Caco-2 (cell line): ENCODE results near the gene SERPINE1. TPM values are rescaled to one million over a fixed set of nuclear protein-coding genes. Genes with fewer than 3 reads are reported as not detected.
A peak's percentile ranks its signal among the peaks of the same experiment; 100 is the strongest.

Source experiments
- BruUV-seq: library from RNA; stranded (reverse); fragments of 400-500 nt; replicated peaks from 2 replicates; lab custom pipeline; 2021; lab: Mats Ljungman, UMichigan
- CTCF ChIA-PET: fragments of 300-600 bp; sonication (Branson Sonifier 250); formaldehyde crosslinking; loops from one replicate; lab custom pipeline; 2022; ENCODE audit warnings: antibody characterized with exemption; lab: Charles Lee
- POLR2A ChIA-PET: fragments of 300-600 bp; sonication (Branson Sonifier 250); formaldehyde crosslinking; loops from one replicate; lab custom pipeline; 2022; ENCODE audit warnings: antibody characterized with exemption; lab: Charles Lee
- DNase-seq, 2 experiments: peaks; one replicate each; pipeline versions ENCODE4 v3.0.0 to v3.0.0-alpha.2; 2020 to 2022
- H3K27me3 ChIP-seq: replicated peaks from 2 replicates; pipeline ENCODE4 v1.6.0; 2011; ENCODE audit warnings: low read length; ENCODE audit not compliant: control insufficient read depth, insufficient read depth
- H3K36me3 ChIP-seq: 2 replicates; pipeline ENCODE4 v1.5.1; 2011; ENCODE audit warnings: low read length; ENCODE audit not compliant: control insufficient read depth, insufficient read depth
- H3K4me1 ChIP-seq: fragments of 250-450 bp; sonication (Bioruptor Pico); 2 replicates; pipeline ENCODE4 v1.5.1; 2020; ENCODE audit warnings: mild to moderate bottlenecking
- H3K4me3 ChIP-seq: 2 replicates; pipeline ENCODE4 v1.5.1; 2011; ENCODE audit warnings: low read depth, mild to moderate bottlenecking, control low read depth, low read length
- H3K9me3 ChIP-seq: fragments of 250-450 bp; sonication (Bioruptor Pico); 2 replicates; pipeline ENCODE4 v1.5.1; 2020; ENCODE audit warnings: mild to moderate bottlenecking, moderate library complexity
- H3K27ac Mint-ChIP-seq: one replicate; pipeline ENCODE4 v1.8.0; 2022; ENCODE audit warnings: mixed read lengths; ENCODE audit not compliant: unreplicated experiment
- H3K27me3 Mint-ChIP-seq: one replicate; pipeline ENCODE4 v1.8.0; 2022; ENCODE audit warnings: mixed read lengths; ENCODE audit not compliant: insufficient read depth, unreplicated experiment
- H3K36me3 Mint-ChIP-seq: one replicate; pipeline ENCODE4 v1.8.0; 2022; ENCODE audit warnings: mild to moderate bottlenecking, mixed read lengths; ENCODE audit not compliant: insufficient read depth, unreplicated experiment
- H3K4me1 Mint-ChIP-seq: one replicate; pipeline ENCODE4 v1.8.0; 2022; ENCODE audit warnings: low read depth, mixed read lengths; ENCODE audit not compliant: unreplicated experiment
- H3K4me3 Mint-ChIP-seq: one replicate; pipeline ENCODE4 v1.8.0; 2022; ENCODE audit warnings: mild to moderate bottlenecking, moderate library complexity, mixed read lengths; ENCODE audit not compliant: unreplicated experiment
- H3K9me3 Mint-ChIP-seq: one replicate; pipeline ENCODE4 v1.8.0; 2022; ENCODE audit warnings: mixed read lengths; ENCODE audit not compliant: unreplicated experiment
- CTCF ChIP-seq, 2 experiments: fragments of 200-600 bp in 1 of 2; IDR thresholded peaks; 1 replicate in 1 of 2; 2 replicates in 1 of 2; pipeline versions ENCODE4 v1.5.1 to v1.8.0; 2011 to 2022; ENCODE audit warnings: antibody characterized with exemption in 1 of 2, control low read depth in 1 of 2, inconsistent platforms in 1 of 2, low read depth in 1 of 2, low read length in 1 of 2, mild to moderate bottlenecking in 1 of 2, moderate library complexity in 1 of 2; ENCODE audit not compliant: insufficient read depth in 1 of 2, severe bottlenecking in 1 of 2, unreplicated experiment in 1 of 2
- intact Hi-C: fragments of 100-400 bp; cut with micrococcal nuclease; formaldehyde crosslinking; loops from one replicate; pipeline ENCODE4 v1.10.0; 2022; ENCODE audit not compliant: unreplicated experiment
- total RNA-seq: library from RNA; stranded (reverse); gene quantifications from 2 replicates; pipeline ENCODE4 v1.2.3, GENCODE V29; 2022

The SERPINE1 gene
- total RNA-seq, 1 experiment from 2014 or later = 0.25 TPM

GRCh38 chr7:101165958-101166647 is 39.2 kb downstream of the SERPINE1 start:
- Histone ChIP-seq H3K36me3 (no peaks in the 10 kb centered on the region), H3K27me3 (peaks cover 2% of the 10 kb centered on the region), H3K4me3 (peak overlapping the region; percentile 11), H3K9me3 (no peaks in the 10 kb centered on the region), H3K4me1 (peaks cover 39% of the 10 kb centered on the region)
- Mint-ChIP-seq H3K36me3 (peaks cover 21% of the 10 kb centered on the region), H3K9me3 (no peaks in the 10 kb centered on the region), H3K4me3 (peak overlapping the region; percentile 74), H3K4me1 (peaks cover 33% of the 10 kb centered on the region), H3K27me3 (peaks cover 40% of the 10 kb centered on the region), H3K27ac (no peak overlapping the region)
- intact Hi-C loops = no loop called here
- DNase-seq = no peak
- no TSS peak for BruUV-seq
- POLR2A ChIA-PET = interaction anchor here (0.7 to 1.2 kb wide), 3 partner anchors 22 to 52 kb away, joined by 3 to 13 read pairs (median 3); partner anchors contain the start of gene ZNHIT1
- CTCF ChIA-PET = interaction anchor here (1.0 to 2.4 kb wide), 4 partner anchors 16 to 277 kb away, joined by 5 to 26 read pairs (median 13); partner anchors contain the start of gene UFSP1
- no peak for TF ChIP-seq CTCF (IDR thresholded peaks at IDR 0.05; ENCODE audit: insufficient read depth in 1 of 2, low read depth in 1 of 2, low read length in 1 of 2, severe bottlenecking in 1 of 2, unreplicated experiment in 1 of 2)

- TF ChIP-seq CTCF (IDR thresholded peaks at IDR 0.05; ENCODE audit: insufficient read depth in 1 of 2, low read depth in 1 of 2, low read length in 1 of 2, severe bottlenecking in 1 of 2, unreplicated experiment in 1 of 2) = no peak
- ChIA-PET POLR2A (no interaction called here), CTCF (no interaction called here)
- H3K36me3 Mint-ChIP-seq = peaks cover 21% of the 10 kb centered on the region
- Histone ChIP-seq H3K4me1 (peaks cover 34% of the 10 kb centered on the region), H3K36me3 (no peaks in the 10 kb centered on the region), H3K9me3 (no peaks in the 10 kb centered on the region), H3K4me3 (no peak overlapping the region), H3K27me3 (peaks cover 5% of the 10 kb centered on the region)
- H3K4me1 Mint-ChIP-seq = peaks cover 38% of the 10 kb centered on the region
- no peak overlapping the region for H3K27ac Mint-ChIP-seq
- DNase-seq = no peak
- intact Hi-C loops = no loop called here
- H3K9me3 Mint-ChIP-seq = no peaks in the 10 kb centered on the region
- BruUV-seq = no TSS peak
- peak overlapping the region; percentile 48 for H3K4me3 Mint-ChIP-seq
- peaks cover 45% of the 10 kb centered on the region for H3K27me3 Mint-ChIP-seq
Observed at GRCh38 chr7:101166648-101166908, 39.7 kb downstream of the SERPINE1 start.

GRCh38 chr7:101166909-101167644 is 40.2 kb downstream of the SERPINE1 start:
- no peaks in the 10 kb centered on the region for H3K9me3 ChIP-seq
- Mint-ChIP-seq H3K9me3 (no peaks in the 10 kb centered on the region), H3K4me1 (peaks cover 41% of the 10 kb centered on the region), H3K4me3 (peak overlapping the region; percentile 48), H3K27ac (no peak overlapping the region), H3K27me3 (peaks cover 48% of the 10 kb centered on the region), H3K36me3 (peaks cover 21% of the 10 kb centered on the region)
- intact Hi-C loops = no loop called here
- H3K4me3 ChIP-seq = no peak overlapping the region
- DNase-seq = no peak
- peaks cover 29% of the 10 kb centered on the region for H3K4me1 ChIP-seq
- H3K27me3 ChIP-seq = peaks cover 7% of the 10 kb centered on the region
- TF ChIP-seq CTCF (IDR thresholded peaks at IDR 0.05; ENCODE audit: insufficient read depth in 1 of 2, low read depth in 1 of 2, low read length in 1 of 2, severe bottlenecking in 1 of 2, unreplicated experiment in 1 of 2) = no peak
- POLR2A ChIA-PET = no interaction called here
- no peaks in the 10 kb centered on the region for H3K36me3 ChIP-seq
- CTCF ChIA-PET = interaction anchor here (2.0 kb wide), 1 partner anchor 23 kb away, joined by 8 read pairs; no protein-coding TSS in a partner anchor
- BruUV-seq = no TSS peak
